GM12874 (cell line): ENCODE results near the gene LAMB4.

Experiments used
- TF ChIP-seq, protein P1 (sequence below): IDR thresholded peaks from 2 replicates; pipeline ENCODE4 v1.5.1; 2011; ENCODE audit warnings: low read depth, mild to moderate bottlenecking, control low read depth, low read length, moderate library complexity; ENCODE audit not compliant: insufficient read depth

The LAMB4 gene

DNA sequence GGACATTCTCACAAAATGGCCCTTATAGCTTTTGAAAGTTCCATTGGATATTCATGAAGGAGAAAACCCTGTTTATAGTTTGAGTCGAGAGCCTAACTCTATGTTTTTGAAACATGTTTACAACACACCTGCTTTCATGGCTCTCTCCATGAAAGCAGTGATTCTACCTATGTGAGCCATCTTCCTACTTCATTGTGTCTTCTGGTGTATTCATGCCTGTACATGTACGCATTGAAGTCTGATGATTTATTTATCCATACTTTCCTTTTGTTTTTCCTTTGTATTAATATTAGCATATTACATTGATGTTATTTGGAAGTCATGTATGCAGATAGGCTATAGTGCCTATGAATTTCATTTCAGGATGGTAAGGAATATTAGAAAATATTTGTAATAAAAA, 58.0 kb downstream of the LAMB4 start:
- TF ChIP-seq, protein P1, sequence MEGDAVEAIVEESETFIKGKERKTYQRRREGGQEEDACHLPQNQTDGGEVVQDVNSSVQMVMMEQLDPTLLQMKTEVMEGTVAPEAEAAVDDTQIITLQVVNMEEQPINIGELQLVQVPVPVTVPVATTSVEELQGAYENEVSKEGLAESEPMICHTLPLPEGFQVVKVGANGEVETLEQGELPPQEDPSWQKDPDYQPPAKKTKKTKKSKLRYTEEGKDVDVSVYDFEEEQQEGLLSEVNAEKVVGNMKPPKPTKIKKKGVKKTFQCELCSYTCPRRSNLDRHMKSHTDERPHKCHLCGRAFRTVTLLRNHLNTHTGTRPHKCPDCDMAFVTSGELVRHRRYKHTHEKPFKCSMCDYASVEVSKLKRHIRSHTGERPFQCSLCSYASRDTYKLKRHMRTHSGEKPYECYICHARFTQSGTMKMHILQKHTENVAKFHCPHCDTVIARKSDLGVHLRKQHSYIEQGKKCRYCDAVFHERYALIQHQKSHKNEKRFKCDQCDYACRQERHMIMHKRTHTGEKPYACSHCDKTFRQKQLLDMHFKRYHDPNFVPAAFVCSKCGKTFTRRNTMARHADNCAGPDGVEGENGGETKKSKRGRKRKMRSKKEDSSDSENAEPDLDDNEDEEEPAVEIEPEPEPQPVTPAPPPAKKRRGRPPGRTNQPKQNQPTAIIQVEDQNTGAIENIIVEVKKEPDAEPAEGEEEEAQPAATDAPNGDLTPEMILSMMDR: no peak

DNA sequence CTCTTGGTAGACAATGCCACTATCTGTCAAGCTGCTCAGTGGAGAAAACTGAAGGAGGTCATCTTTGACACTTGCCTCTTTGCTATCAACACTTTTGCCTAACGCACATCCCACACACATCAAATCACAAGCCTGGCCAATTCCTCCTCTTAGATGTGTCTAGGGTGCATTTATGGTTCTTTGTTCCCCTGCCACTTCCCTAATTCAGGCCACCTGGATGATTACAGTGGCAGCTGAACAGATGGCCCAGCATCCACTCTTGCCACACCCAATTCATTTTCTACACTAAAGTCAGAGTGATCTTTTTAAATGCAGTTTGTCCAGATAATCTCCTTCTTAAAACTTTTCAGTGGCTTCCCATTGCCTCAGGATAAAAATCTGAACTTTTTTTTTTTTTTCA, 58.6 kb downstream of the LAMB4 start:
- TF ChIP-seq, protein P1: no peak

DNA sequence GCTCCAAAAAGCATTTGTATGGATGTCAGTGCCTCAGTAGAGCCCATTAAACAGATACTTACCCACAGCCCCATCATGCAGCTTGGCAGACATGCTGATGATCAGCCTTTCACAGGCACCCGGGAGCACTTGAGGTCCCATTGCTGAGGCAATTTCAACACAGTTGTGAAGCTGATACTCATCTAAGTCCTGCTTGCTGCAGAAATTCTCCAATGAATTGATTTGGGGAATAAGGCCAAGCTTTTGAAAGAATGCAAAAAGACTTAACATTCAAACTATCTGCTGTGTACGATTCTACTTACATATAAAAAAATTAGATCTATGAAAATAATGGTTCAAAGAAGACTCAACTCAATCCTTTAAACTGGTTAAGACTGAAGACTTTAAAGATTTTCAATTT, 60.5 kb downstream of the LAMB4 start:
- TF ChIP-seq, protein P1: no peak

DNA sequence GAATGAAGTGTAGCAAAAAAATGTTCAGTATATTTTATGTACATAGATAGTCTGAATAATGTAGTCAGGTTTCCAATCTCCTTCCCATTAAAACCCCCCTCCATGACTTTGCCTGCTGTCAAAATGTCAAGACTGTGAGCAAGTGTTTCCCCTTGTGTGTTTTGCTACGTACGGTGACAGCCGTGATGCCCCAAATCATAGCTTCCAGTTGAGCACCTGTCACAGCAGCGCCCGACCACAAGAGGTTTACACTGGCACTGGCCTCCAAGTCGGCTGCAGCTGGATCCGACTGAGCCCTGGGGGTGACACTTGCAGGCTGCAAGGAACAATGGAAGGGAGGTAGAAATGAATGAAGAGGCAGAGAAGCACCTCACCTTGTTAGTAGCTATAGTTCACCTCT, 62.3 kb downstream of the LAMB4 start:
- TF ChIP-seq, protein P1: no peak

DNA sequence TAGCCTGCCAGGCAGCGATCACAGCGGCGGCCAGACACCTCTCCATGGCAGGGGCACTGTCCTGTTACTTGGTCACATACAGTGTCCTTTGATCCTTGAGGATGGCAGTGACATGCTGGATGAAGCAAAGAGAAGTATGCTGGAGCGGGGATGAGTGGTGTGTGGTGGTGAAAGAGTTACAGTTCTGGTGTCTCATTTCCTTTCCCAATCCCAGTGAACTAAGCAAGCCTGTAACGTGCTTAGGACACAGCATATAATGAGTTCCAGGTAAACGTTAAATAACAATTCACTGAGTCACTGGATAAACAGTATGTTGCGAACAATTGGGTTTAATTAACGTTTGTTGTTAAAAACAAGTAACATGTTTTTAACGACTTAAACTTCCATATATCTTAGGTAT, 63.7 kb downstream of the LAMB4 start:
- TF ChIP-seq, protein P1: no peak

DNA sequence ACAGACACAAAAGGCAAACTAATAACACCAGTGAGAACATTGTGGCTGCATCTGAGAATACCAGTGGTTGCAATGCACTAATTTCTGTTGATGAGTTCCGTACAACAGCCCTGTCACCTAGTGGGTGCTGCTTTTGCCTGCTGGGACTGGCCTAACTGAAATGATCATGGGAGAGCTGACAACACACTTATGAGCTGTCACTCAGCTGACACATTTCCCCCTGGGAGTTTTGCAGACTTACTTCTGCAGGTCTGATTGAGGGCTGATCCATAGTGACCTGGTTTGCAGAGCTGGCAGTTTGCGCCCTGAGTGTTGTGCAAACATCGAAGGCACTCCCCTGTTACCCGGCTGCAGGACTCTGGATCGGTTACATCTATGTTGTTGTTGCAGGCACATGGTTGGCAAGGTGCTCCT, 66.6 kb downstream of the LAMB4 start:
- TF ChIP-seq, protein P1: no peak

DNA sequence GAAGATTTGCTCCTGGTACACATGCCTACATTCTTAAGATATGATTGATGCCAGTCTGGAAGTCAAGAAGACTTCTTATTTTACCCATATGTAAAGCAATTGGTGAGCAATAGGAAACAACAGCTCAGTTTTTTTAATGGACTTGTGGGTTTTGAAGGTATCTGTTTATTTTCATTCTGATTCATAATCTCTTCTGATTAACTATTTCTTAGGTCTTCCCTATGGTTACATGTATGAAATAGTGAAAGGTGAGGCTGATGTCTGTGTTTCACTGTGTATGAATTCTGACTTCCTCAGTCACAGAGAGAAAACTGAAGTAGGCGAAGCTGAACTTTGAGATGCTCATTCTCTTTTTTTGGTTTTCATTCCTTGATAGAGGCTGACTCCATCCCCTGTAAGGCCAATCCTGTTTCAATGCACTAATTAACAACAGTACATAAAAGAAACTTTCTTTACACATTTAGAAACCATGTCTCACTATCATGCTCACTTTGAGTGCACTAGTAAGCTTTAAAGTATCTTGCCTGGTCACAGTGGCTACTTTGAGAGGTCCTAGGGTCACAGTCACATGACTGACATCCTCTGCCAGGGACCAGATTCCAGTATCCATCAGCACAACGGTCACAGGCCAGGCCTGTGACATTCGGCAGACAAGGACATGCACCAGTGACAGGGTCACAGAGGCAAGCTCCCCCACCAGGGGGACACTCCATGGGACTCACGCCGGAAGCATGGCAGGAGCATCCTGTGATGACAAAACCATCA, 67.7 kb downstream of the LAMB4 start:
- TF ChIP-seq, protein P1: no peak

DNA sequence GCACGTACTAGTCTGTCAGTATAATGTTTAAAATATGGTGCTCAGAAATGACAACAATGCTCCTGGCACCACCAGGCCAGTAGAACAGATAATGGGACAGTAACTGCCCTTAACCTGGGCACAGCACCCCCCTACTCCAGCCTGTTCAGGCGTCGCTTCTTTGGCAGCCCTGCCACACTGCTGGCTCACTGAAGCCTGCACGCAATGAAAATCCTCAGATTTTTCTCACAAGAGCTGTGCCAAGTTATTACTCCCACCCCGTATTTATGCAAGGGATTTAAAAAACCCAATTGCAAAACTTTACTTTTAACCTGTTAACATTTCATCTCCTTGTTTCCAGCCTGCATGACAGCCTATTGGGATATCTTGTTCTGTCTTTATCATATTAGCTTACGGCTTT, 70.6 kb downstream of the LAMB4 start:
- TF ChIP-seq, protein P1: no peak
